Upper lobe of right lung (tissue), 1 donor: ENCODE measurements around the gene PCARE. TPM values are rescaled to one million over a fixed set of nuclear protein-coding genes. Genes with fewer than 3 reads are reported as not detected.

ENCODE experiments used
- ATAC-seq: fragments of 200-7000 bp; cut with Tn5 transposase; one replicate; pipeline ENCODE4 v1.9.1; 2020; ENCODE audit warnings: mild to moderate bottlenecking, moderate library complexity
- DNase-seq: peaks from one replicate; pipeline ENCODE4 v3.0.0-alpha.2; 2020
- H3K27ac ChIP-seq: fragments of 200-600 bp; one replicate; pipeline ENCODE4 v1.8.0; 2022
- H3K27me3 ChIP-seq: fragments of 200-600 bp; one replicate; pipeline ENCODE4 v1.8.0; 2022; ENCODE audit warnings: mild to moderate bottlenecking
- H3K36me3 ChIP-seq: fragments of 200-600 bp; one replicate; pipeline ENCODE4 v1.8.0; 2022
- H3K4me1 ChIP-seq: fragments of 200-600 bp; one replicate; pipeline ENCODE4 v1.8.0; 2022
- H3K4me3 ChIP-seq: fragments of 200-600 bp; one replicate; pipeline ENCODE4 v1.8.0; 2022; ENCODE audit warnings: mild to moderate bottlenecking
- H3K9me3 ChIP-seq: fragments of 200-600 bp; one replicate; pipeline ENCODE4 v1.8.0; 2022
- CTCF ChIP-seq: fragments of 200-600 bp; IDR thresholded peaks from one replicate; pipeline ENCODE4 v1.8.0; 2022; ENCODE audit warnings: antibody characterized with exemption
- intact Hi-C: fragments of 100-400 bp; cut with DNase I; formaldehyde crosslinking; loops from one replicate; pipeline ENCODE4 v1.11.0; 2022
- total RNA-seq: library from RNA; stranded (reverse); fragmentation: NEBNext Ultra II Directional; extraction: Animal tissue kit (Norgen Biotek cat#: 25700); gene quantifications from one replicate; pipeline ENCODE4 v1.2.1, GENCODE V29; 2021
- donor health status: DM: no; HTN: yes; CAD: no; lungs with severe emphysema.

The PCARE gene
- total RNA-seq, 1 donor from 2014 or later: 0.55 TPM

GRCh38 chr2:29053670-29054400, 20.5 kb downstream of the PCARE start:
- no peak for DNase-seq
- peak; percentile 18 for ATAC-seq
- no peaks in the 10 kb centered on the region for H3K9me3 ChIP-seq
- TF ChIP-seq CTCF: no peak
- H3K27ac ChIP-seq: no peak overlapping the region
- no peaks in the 10 kb centered on the region for H3K36me3 ChIP-seq
- no peaks in the 10 kb centered on the region for H3K4me1 ChIP-seq
- intact Hi-C loops: no loop called here
- H3K27me3 ChIP-seq: no peaks in the 10 kb centered on the region
- H3K4me3 ChIP-seq: no peak overlapping the region

- Histone ChIP-seq H3K4me1 (no peaks in the 10 kb centered on the region), H3K4me3 (no peak overlapping the region), H3K36me3 (no peaks in the 10 kb centered on the region), H3K27ac (no peak overlapping the region), H3K9me3 (no peaks in the 10 kb centered on the region), H3K27me3 (no peaks in the 10 kb centered on the region)
- no peak for TF ChIP-seq CTCF
- ATAC-seq (no peak), DNase-seq (no peak)
- intact Hi-C loops: no loop called here
Observed at GRCh38 chr2:29053223-29053622, 21.1 kb downstream of the PCARE start.

GRCh38 chr2:29052807-29053206, 21.5 kb downstream of the PCARE start:
- no peaks in the 10 kb centered on the region for H3K9me3 ChIP-seq
- no peak overlapping the region for H3K27ac ChIP-seq
- no peaks in the 10 kb centered on the region for H3K36me3 ChIP-seq
- ATAC-seq: no peak
- intact Hi-C loops: no loop called here
- no peak for TF ChIP-seq CTCF
- H3K4me3 ChIP-seq: no peak overlapping the region
- no peaks in the 10 kb centered on the region for H3K27me3 ChIP-seq
- H3K4me1 ChIP-seq: no peaks in the 10 kb centered on the region
- no peak for DNase-seq

- no peaks in the 10 kb centered on the region for H3K4me1 ChIP-seq
- H3K9me3 ChIP-seq: no peaks in the 10 kb centered on the region
- no peak overlapping the region for H3K27ac ChIP-seq
- no peak for TF ChIP-seq CTCF
- DNase-seq: no peak
- no peaks in the 10 kb centered on the region for H3K27me3 ChIP-seq
- no peak overlapping the region for H3K4me3 ChIP-seq
- ATAC-seq: no peak
- intact Hi-C loops: no loop called here
- no peaks in the 10 kb centered on the region for H3K36me3 ChIP-seq
Observed at GRCh38 chr2:29051730-29052129, 22.6 kb downstream of the PCARE start.

GRCh38 chr2:29050591-29050990, 23.7 kb downstream of the PCARE start:
- Histone ChIP-seq H3K36me3 (no peaks in the 10 kb centered on the region), H3K4me3 (no peak overlapping the region), H3K9me3 (no peaks in the 10 kb centered on the region), H3K27me3 (no peaks in the 10 kb centered on the region), H3K4me1 (no peaks in the 10 kb centered on the region), H3K27ac (no peak overlapping the region)
- no peak for TF ChIP-seq CTCF
- ATAC-seq (no peak), DNase-seq (no peak)
- intact Hi-C loops: no loop called here
